Ishikawa (cell line): Measurements from ENCODE around the gene TPM3.

Experiments used
- CEBPB ChIP-seq: IDR thresholded peaks from 2 replicates; pipeline ENCODE4 v1.6.1; 2012
- EGR1 ChIP-seq: IDR thresholded peaks from 2 replicates; pipeline ENCODE4 v1.6.1; 2012
- EP300 ChIP-seq: IDR thresholded peaks from 2 replicates; pipeline ENCODE4 v1.6.1; 2012; ENCODE audit warnings: borderline replicate concordance
- FOXM1 ChIP-seq: IDR thresholded peaks from 2 replicates; pipeline ENCODE4 v1.6.1; 2012; ENCODE audit warnings: low read depth, borderline replicate concordance
- NFIC ChIP-seq: IDR thresholded peaks from 2 replicates; pipeline ENCODE4 v1.6.1; 2012
- TAF1 ChIP-seq: IDR thresholded peaks from 2 replicates; pipeline ENCODE4 v1.6.1; 2012; ENCODE audit warnings: low read depth, mild to moderate bottlenecking
- TCF12 ChIP-seq: IDR thresholded peaks from 2 replicates; pipeline ENCODE4 v1.6.1; 2012; ENCODE audit warnings: low read depth
- TEAD4 ChIP-seq: IDR thresholded peaks from 2 replicates; pipeline ENCODE4 v1.6.1; 2012
- YY1 ChIP-seq: IDR thresholded peaks from 2 replicates; pipeline ENCODE4 v1.6.1; 2012; ENCODE audit warnings: low read depth
- TF ChIP-seq, protein P1 (sequence below): IDR thresholded peaks from 2 replicates; pipeline ENCODE4 v1.6.1; 2012; ENCODE audit warnings: low read depth, mild to moderate bottlenecking

DNA sequence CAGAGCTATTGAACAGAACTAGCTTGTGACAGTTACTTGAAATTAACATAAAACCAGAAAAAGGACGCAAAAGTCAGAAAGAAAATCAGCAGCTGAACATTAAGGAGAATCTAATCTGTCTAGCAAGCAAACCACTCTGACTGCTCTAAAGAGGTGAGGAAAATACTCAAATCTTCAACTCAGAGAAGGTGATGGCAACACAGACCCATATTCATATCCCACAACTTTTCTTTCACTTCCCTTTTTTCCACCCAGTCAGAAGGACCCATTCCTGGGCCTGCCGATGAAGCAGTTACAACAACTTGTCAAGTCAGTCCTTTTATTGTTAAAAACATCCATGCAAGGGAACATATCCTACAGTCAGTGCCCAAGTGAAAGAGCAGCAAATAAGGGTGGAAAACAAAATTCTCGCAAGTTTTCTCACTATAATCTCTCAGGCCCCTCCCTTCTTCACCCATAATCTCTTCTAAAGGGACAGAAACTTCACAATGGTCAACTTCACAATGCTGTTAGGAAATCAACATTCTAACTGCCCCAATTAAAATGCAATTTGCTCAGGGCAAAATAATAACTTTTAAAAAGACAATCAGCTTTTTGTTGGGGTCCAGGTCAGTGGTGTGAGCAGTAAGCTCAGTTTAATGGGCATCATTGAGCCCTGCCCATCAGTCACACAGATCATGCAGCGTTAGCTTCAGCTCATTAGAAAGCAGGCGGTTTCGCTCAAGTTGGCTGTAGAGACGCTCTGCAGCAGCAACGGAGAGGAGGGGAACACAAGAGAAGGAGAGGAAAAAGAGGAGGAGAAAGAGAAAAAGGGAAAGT lies 33.4 kb downstream of the TPM3 start:
- TF ChIP-seq FOXM1, result no peak
- TF ChIP-seq TCF12, result no peak
- no peak for TF ChIP-seq EGR1
- no peak for TF ChIP-seq EP300
- TF ChIP-seq, protein P1, sequence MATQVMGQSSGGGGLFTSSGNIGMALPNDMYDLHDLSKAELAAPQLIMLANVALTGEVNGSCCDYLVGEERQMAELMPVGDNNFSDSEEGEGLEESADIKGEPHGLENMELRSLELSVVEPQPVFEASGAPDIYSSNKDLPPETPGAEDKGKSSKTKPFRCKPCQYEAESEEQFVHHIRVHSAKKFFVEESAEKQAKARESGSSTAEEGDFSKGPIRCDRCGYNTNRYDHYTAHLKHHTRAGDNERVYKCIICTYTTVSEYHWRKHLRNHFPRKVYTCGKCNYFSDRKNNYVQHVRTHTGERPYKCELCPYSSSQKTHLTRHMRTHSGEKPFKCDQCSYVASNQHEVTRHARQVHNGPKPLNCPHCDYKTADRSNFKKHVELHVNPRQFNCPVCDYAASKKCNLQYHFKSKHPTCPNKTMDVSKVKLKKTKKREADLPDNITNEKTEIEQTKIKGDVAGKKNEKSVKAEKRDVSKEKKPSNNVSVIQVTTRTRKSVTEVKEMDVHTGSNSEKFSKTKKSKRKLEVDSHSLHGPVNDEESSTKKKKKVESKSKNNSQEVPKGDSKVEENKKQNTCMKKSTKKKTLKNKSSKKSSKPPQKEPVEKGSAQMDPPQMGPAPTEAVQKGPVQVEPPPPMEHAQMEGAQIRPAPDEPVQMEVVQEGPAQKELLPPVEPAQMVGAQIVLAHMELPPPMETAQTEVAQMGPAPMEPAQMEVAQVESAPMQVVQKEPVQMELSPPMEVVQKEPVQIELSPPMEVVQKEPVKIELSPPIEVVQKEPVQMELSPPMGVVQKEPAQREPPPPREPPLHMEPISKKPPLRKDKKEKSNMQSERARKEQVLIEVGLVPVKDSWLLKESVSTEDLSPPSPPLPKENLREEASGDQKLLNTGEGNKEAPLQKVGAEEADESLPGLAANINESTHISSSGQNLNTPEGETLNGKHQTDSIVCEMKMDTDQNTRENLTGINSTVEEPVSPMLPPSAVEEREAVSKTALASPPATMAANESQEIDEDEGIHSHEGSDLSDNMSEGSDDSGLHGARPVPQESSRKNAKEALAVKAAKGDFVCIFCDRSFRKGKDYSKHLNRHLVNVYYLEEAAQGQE, result no peak
- TF ChIP-seq NFIC, result no peak
- TF ChIP-seq TAF1, result no peak
- TF ChIP-seq YY1, result no peak
- no peak for TF ChIP-seq TEAD4
- TF ChIP-seq CEBPB, result no peak
